Peyer's patch (tissue), 4 donors: Measurements from ENCODE around the gene MCTP1.

Experiments used
- POLR2A ChIP-seq, 2 donors: fragments of 450-650 bp; IDR thresholded peaks; one replicate each; pipeline ENCODE4 v1.5.1; 2017; ENCODE audit warnings: antibody characterized with exemption in 2 of 2, mild to moderate bottlenecking in 2 of 2, moderate library complexity in 2 of 2
- TF ChIP-seq, protein P1 (sequence below), 6 experiments: fragments of 450-650 bp in 4 of 6; fragments of 200-600 bp in 2 of 6; sonication (generic) in 1 of 6; IDR thresholded peaks; one replicate each; pipeline ENCODE4 v1.5.1; 2017 to 2019; ENCODE audit warnings: antibody characterized with exemption in 6 of 6, mild to moderate bottlenecking in 3 of 6, moderate library complexity in 1 of 6

DNA sequence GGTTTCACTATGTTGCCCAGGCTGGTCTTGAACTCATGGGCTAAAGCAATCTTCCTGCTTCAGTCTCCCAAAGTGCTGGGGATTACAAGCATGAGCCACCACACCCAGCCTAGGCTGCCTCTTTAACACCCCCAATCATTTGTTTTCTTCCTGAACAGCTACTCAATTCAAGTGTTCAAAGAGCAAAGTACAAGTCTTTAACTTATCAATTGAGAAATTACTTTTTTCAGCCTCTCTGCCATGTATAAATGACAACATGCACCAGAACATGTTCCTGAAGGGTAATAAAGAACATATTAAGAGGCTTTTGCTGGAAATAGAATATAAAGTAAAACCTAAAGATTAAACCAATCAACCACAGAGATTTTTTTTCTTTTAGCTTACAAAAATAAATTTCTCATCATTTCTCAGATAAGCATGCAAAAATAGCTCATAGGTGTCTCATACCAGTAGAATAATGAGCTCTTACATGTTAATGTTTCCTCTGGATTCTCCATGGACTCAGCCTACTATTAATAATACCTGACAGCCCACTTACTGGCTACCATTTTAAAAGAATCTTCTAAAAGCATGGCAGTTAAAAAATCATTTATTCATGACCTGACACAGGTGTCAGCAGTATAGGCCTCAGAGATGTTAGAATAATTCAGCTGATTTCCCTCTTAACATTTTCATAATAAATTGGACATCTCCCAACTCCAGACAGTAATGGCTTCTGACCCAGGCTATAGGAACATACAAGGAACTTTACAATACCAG is 60.0 kb downstream of the MCTP1 start:
- no peak for TF ChIP-seq POLR2A (IDR thresholded peaks at IDR 0.05)
- TF ChIP-seq, protein P1, sequence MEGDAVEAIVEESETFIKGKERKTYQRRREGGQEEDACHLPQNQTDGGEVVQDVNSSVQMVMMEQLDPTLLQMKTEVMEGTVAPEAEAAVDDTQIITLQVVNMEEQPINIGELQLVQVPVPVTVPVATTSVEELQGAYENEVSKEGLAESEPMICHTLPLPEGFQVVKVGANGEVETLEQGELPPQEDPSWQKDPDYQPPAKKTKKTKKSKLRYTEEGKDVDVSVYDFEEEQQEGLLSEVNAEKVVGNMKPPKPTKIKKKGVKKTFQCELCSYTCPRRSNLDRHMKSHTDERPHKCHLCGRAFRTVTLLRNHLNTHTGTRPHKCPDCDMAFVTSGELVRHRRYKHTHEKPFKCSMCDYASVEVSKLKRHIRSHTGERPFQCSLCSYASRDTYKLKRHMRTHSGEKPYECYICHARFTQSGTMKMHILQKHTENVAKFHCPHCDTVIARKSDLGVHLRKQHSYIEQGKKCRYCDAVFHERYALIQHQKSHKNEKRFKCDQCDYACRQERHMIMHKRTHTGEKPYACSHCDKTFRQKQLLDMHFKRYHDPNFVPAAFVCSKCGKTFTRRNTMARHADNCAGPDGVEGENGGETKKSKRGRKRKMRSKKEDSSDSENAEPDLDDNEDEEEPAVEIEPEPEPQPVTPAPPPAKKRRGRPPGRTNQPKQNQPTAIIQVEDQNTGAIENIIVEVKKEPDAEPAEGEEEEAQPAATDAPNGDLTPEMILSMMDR (IDR thresholded peaks at IDR 0.05) = no peak
